H1 (cell line): ENCODE measurements around the gene GOLIM4. TPM values are rescaled to one million over a fixed set of nuclear protein-coding genes. Genes with fewer than 3 reads are reported as not detected.

ENCODE experiments used
- CTCF ChIA-PET: fragments of 300-600 bp; sonication (Branson Sonifier 250); formaldehyde crosslinking; loops from one replicate; lab custom pipeline; 2021; ENCODE audit not compliant: partially characterized antibody; lab: Charles Lee
- POLR2A ChIA-PET: fragments of 300-600 bp; sonication (Branson Sonifier 250); formaldehyde crosslinking; loops from one replicate; lab custom pipeline; 2021; ENCODE audit warnings: inconsistent platforms; ENCODE audit not compliant: partially characterized antibody; lab: Charles Lee
- DNase-seq, 2 experiments: peaks; one replicate each; pipeline versions ENCODE4 v3.0.0 to v3.0.0-alpha.2; 2010 to 2022; ENCODE audit warnings: low spot score in 2 of 2, low read depth in 1 of 2, mixed read lengths in 1 of 2
- FAIRE-seq: peaks from 2 replicates; lab custom pipeline; 2011; peaks lifted over from hg19 to GRCh38; lab: Jason Lieb, UNC
- H2AFZ ChIP-seq: 2 replicates; pipeline ENCODE4 v1.8.1; 2012; ENCODE audit warnings: low read length, inconsistent platforms
- H2AK5ac ChIP-seq: 2 replicates; pipeline ENCODE4 v1.6.1; 2013; ENCODE audit warnings: low read depth, low read length
- H2BK120ac ChIP-seq: replicated peaks from 2 replicates; pipeline ENCODE3; 2013; ENCODE audit warnings: low read depth, low read length, inconsistent platforms
- H2BK12ac ChIP-seq: 2 replicates; pipeline ENCODE4 v1.6.1; 2013; ENCODE audit warnings: low read depth, low read length
- H2BK15ac ChIP-seq: 2 replicates; pipeline ENCODE4 v1.6.1; 2013; ENCODE audit warnings: low read length
- H2BK20ac ChIP-seq: 2 replicates; pipeline ENCODE4 v1.6.1; 2013; ENCODE audit warnings: low read length
- H2BK5ac ChIP-seq: 2 replicates; pipeline ENCODE4 v1.6.1; 2013; ENCODE audit warnings: low read depth, low read length
- H3K14ac ChIP-seq: 2 replicates; pipeline ENCODE4 v1.6.1; 2013; ENCODE audit warnings: inconsistent platforms; ENCODE audit not compliant: insufficient read length
- H3K18ac ChIP-seq: 2 replicates; pipeline ENCODE4 v1.6.1; 2013; ENCODE audit warnings: low read length; ENCODE audit errors: extremely low read depth
- H3K23ac ChIP-seq: 2 replicates; pipeline ENCODE4 v1.6.1; 2013; ENCODE audit warnings: inconsistent platforms; ENCODE audit not compliant: insufficient read length
- H3K23me2 ChIP-seq: 2 replicates; pipeline ENCODE4 v1.6.1; 2013; ENCODE audit warnings: low read depth, low read length
- H3K27ac ChIP-seq: 2 replicates; pipeline ENCODE4 v1.6.1; 2011; ENCODE audit warnings: low read depth, low read length, inconsistent platforms
- H3K27me3 ChIP-seq, 4 experiments: replicated peaks in 1 of 4; 1 replicate in 1 of 4; 2 replicates in 3 of 4; pipeline versions ENCODE4 v1.6.1 to v1.8.1; 2011 to 2013; ENCODE audit warnings: low read length in 3 of 4, mild to moderate bottlenecking in 3 of 4, inconsistent platforms in 2 of 4, mixed read lengths in 2 of 4, moderate library complexity in 1 of 4; ENCODE audit not compliant: control insufficient read depth in 3 of 4, insufficient read depth in 3 of 4; ENCODE audit errors: extremely low read depth in 1 of 4
- H3K36me3 ChIP-seq, 4 experiments: 2 replicates each; pipeline versions ENCODE4 v1.6.1 to v1.8.1; 2011 to 2013; ENCODE audit warnings: mild to moderate bottlenecking in 4 of 4, low read length in 3 of 4, moderate library complexity in 2 of 4, control low read depth in 1 of 4, inconsistent platforms in 1 of 4; ENCODE audit not compliant: insufficient read depth in 4 of 4, control insufficient read depth in 2 of 4
- H3K4ac ChIP-seq: replicated peaks from 2 replicates; pipeline ENCODE3; 2013; ENCODE audit warnings: low read length, low read depth, mixed read lengths, inconsistent platforms; ENCODE audit not compliant: insufficient read length
- H3K4me1 ChIP-seq, 4 experiments: replicated peaks in 1 of 4; 1 replicate in 1 of 4; 2 replicates in 3 of 4; pipeline versions ENCODE4 v1.6.1 to v1.8.1; 2011 to 2013; ENCODE audit warnings: low read length in 3 of 4, inconsistent platforms in 2 of 4, mixed read lengths in 1 of 4; ENCODE audit not compliant: insufficient read depth in 4 of 4, control insufficient read depth in 3 of 4
- H3K4me2 ChIP-seq, 2 experiments: 2 replicates each; pipeline versions ENCODE4 v1.6.1 to v1.8.1; 2011 to 2013; ENCODE audit warnings: low read depth in 2 of 2, low read length in 2 of 2, control low read depth in 1 of 2, inconsistent platforms in 1 of 2, mild to moderate bottlenecking in 1 of 2; ENCODE audit not compliant: insufficient read depth in 1 of 2
- H3K4me3 ChIP-seq, 4 experiments: fragments of 200-600, 300-600 bp in 1 of 4; sonication (generic), shearing (Covaris generic), sonication (Bioruptor Twin) in 1 of 4; 2 replicates each; pipeline versions ENCODE4 v1.5.1 to v1.8.1; 2011 to 2016; ENCODE audit warnings: low read length in 4 of 4, low read depth in 3 of 4, control low read depth in 2 of 4, inconsistent platforms in 2 of 4, mild to moderate bottlenecking in 2 of 4, mixed read lengths in 1 of 4, moderate library complexity in 1 of 4; ENCODE audit not compliant: insufficient read depth in 2 of 4; ENCODE audit errors: extremely low read depth in 1 of 4
- H3K56ac ChIP-seq: replicated peaks from 2 replicates; pipeline ENCODE3; 2013; ENCODE audit warnings: low read depth, mild to moderate bottlenecking, mixed read lengths, low read length, inconsistent platforms; ENCODE audit not compliant: insufficient read length
- H3K79me1 ChIP-seq: 2 replicates; pipeline ENCODE4 v1.6.1; 2013; ENCODE audit warnings: low read depth, low read length, control low read depth
- H3K79me2 ChIP-seq, 2 experiments: 2 replicates each; pipeline versions ENCODE4 v1.6.1 to v1.8.1; 2012 to 2013; ENCODE audit warnings: low read length in 2 of 2, mild to moderate bottlenecking in 2 of 2, inconsistent platforms in 1 of 2; ENCODE audit not compliant: insufficient read depth in 2 of 2, control insufficient read depth in 1 of 2
- H3K9ac ChIP-seq, 4 experiments: replicated peaks in 1 of 4; 1 replicate in 1 of 4; 2 replicates in 3 of 4; pipeline versions ENCODE4 v1.6.1 to v1.8.1; 2011 to 2013; ENCODE audit warnings: low read depth in 3 of 4, low read length in 3 of 4, control low read depth in 2 of 4, mild to moderate bottlenecking in 2 of 4, moderate library complexity in 2 of 4, inconsistent platforms in 1 of 4; ENCODE audit errors: extremely low read depth in 1 of 4
- H3K9me3 ChIP-seq, 2 experiments: 2 replicates each; pipeline versions ENCODE4 v1.6.1 to v1.8.1; 2012 to 2013; ENCODE audit warnings: mild to moderate bottlenecking in 2 of 2, moderate library complexity in 2 of 2, control low read depth in 1 of 2, inconsistent platforms in 1 of 2, low read depth in 1 of 2, low read length in 1 of 2, mixed read lengths in 1 of 2; ENCODE audit not compliant: insufficient read depth in 2 of 2
- H4K20me1 ChIP-seq, 2 experiments: replicated peaks in 1 of 2; 2 replicates each; pipeline versions ENCODE3 to v1.8.1; 2011 to 2013; ENCODE audit warnings: inconsistent platforms in 2 of 2, low read length in 2 of 2, mild to moderate bottlenecking in 1 of 2; ENCODE audit not compliant: insufficient read depth in 2 of 2, control insufficient read depth in 1 of 2
- H4K5ac ChIP-seq: 2 replicates; pipeline ENCODE4 v1.6.1; 2013; ENCODE audit warnings: low read length, low read depth, mixed read lengths, inconsistent platforms; ENCODE audit not compliant: insufficient read length
- H4K8ac ChIP-seq: 2 replicates; pipeline ENCODE4 v1.8.0; 2013; ENCODE audit warnings: mild to moderate bottlenecking, moderate library complexity, low read length, inconsistent platforms; ENCODE audit not compliant: insufficient read depth; ENCODE audit errors: extremely low read depth
- H4K91ac ChIP-seq: replicated peaks from 2 replicates; pipeline ENCODE3; 2013; ENCODE audit warnings: low read length, mixed read lengths, inconsistent platforms; ENCODE audit not compliant: insufficient read length
- BACH1 ChIP-seq: IDR thresholded peaks from 2 replicates; pipeline ENCODE4 v1.6.1; 2012; ENCODE audit warnings: low read length, improper control_type of control experiment
- CTBP2 ChIP-seq: IDR thresholded peaks from 2 replicates; pipeline ENCODE4 v1.7.0; 2011; ENCODE audit warnings: borderline replicate concordance, mild to moderate bottlenecking, moderate library complexity, mixed read lengths, low read length; ENCODE audit not compliant: insufficient read depth, insufficient read length
- GABPA ChIP-seq: IDR thresholded peaks from 2 replicates; pipeline ENCODE4 v1.6.1; 2011; ENCODE audit warnings: mild to moderate bottlenecking, low read length, moderate library complexity, borderline replicate concordance; ENCODE audit not compliant: insufficient read depth
- POLR2A ChIP-seq, 2 experiments: IDR thresholded peaks; 1 replicate in 1 of 2; 2 replicates in 1 of 2; pipeline ENCODE4 v1.6.1; 2011; ENCODE audit warnings: low read depth in 2 of 2, low read length in 2 of 2, mild to moderate bottlenecking in 2 of 2; ENCODE audit errors: control extremely low read depth in 1 of 2
- RAD21 ChIP-seq, 2 experiments: IDR thresholded peaks in 1 of 2; conservative IDR thresholded peaks in 1 of 2; 2 replicates each; pipeline ENCODE4 v1.6.1; 2011; ENCODE audit warnings: low read depth in 2 of 2, low read length in 2 of 2, improper control_type of control experiment in 1 of 2, inconsistent platforms in 1 of 2, mild to moderate bottlenecking in 1 of 2, moderate library complexity in 1 of 2
- RNF2 ChIP-seq: fragments of 200-900, 300-1000 bp; sonication (generic); IDR thresholded peaks from 2 replicates; pipeline ENCODE4 v1.7.1; 2016; ENCODE audit warnings: borderline replicate concordance, low read depth, mild to moderate bottlenecking, antibody characterized with exemption, low read length; ENCODE audit not compliant: poor library complexity, severe bottlenecking; ENCODE audit errors: missing control alignments
- SUZ12 ChIP-seq: fragments of 200-600 bp; sonication (generic); IDR thresholded peaks from 2 replicates; pipeline ENCODE4 v1.6.1; 2012; ENCODE audit warnings: mild to moderate bottlenecking, inconsistent platforms, low read length, moderate library complexity, mixed read lengths
- TAF1 ChIP-seq: IDR thresholded peaks from 2 replicates; pipeline ENCODE4 v1.6.1; 2011; ENCODE audit warnings: mild to moderate bottlenecking, low read depth, low read length
- TCF12 ChIP-seq: IDR thresholded peaks from 2 replicates; pipeline ENCODE4 v1.6.1; 2011; ENCODE audit warnings: low read depth, mild to moderate bottlenecking, low read length
- ZNF274 ChIP-seq: IDR thresholded peaks from 2 replicates; pipeline ENCODE4 v1.7.0; 2012; ENCODE audit warnings: low read length, borderline replicate concordance; ENCODE audit errors: extremely low read depth
- WGBS, 2 experiments: shearing (Covaris generic) in 1 of 2; methylation state at CpG; one replicate each; pipeline versions ENCODE4 v1.1.6 to v1.1.7; 2013 to 2015; ENCODE audit warnings: low lambda C conversion rate in 2 of 2, mixed read lengths in 2 of 2, inconsistent platforms in 1 of 2, low coverage in 1 of 2, missing lambda C conversion rate in 1 of 2; ENCODE audit not compliant: insufficient replicate concordance in 2 of 2, insufficient coverage in 1 of 2, insufficient read length in 1 of 2; ENCODE audit errors: extremely low coverage in 1 of 2, missing lambda C conversion rate in 1 of 2; 5-methylcytosine and 5-hydroxymethylcytosine counted together
- polyA plus RNA-seq, 7 experiments: library from polyadenylated mRNA; depleted of rRNA in 3 of 7; stranded (reverse) in 5 of 7; unstranded in 2 of 7; fragments of >200 nt in 5 of 7; fragments of 200-250 nt in 2 of 7; gene quantifications; 1 replicate in 5 of 7; 2 replicates in 1 of 7; 4 replicates in 1 of 7; pipeline versions ENCODE4 v1.2.1 to v1.2.3, GENCODE V29; 2011 to 2013; ENCODE audit warnings: missing spikeins in 2 of 7, mixed read lengths in 2 of 7
- total RNA-seq: library from RNA; stranded (reverse); fragmentation: NEBNext Ultra II Directional; extraction: Animal tissue kit (Norgen Biotek cat#: 25700); gene quantifications from 2 replicates; pipeline ENCODE4 v1.2.1, GENCODE V29; 2021

Gene GOLIM4
- total and polyA plus RNA-seq, 2 of the 8 experiments (the other 6 are each of a cell fraction or from before 2014, with no cell fraction given) = 5.6 to 29.7 TPM

DNA sequence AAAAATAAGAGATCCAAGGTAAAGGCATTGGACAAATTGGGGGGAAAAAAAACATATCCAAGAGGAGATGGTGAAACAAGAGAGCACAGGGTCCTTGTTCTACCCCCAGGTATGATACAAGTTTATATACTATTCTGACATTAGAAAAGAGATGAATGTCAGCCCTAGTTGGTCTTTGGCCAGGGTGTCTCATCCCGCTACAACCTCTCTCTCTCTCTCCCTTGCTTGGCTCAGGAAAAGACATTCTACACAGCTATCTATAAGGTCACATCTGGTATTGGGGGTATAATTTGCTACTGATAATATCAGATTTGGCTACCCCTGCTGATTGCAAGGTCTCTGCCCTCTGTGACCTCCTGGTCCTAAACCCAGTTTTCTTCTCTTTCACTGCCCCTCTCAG, 117.2 kb downstream of the GOLIM4 start:
- no peak overlapping the region for H3K4me3 ChIP-seq
- no peak overlapping the region for H2BK5ac ChIP-seq
- H3K4me1 ChIP-seq = no peaks in the 10 kb centered on the region
- H2BK12ac ChIP-seq = no peak overlapping the region
- no peak overlapping the region for H2BK20ac ChIP-seq
- H3K79me1 ChIP-seq = no peaks in the 10 kb centered on the region
- H2BK15ac ChIP-seq = no peak overlapping the region
- no peaks in the 10 kb centered on the region for H4K20me1 ChIP-seq
- no peak overlapping the region for H4K5ac ChIP-seq
- FAIRE-seq (no peak), DNase-seq (no peak)
- no peak overlapping the region for H3K9ac ChIP-seq
- CTCF ChIA-PET = no interaction called here
- no peak overlapping the region for H3K23ac ChIP-seq
- H4K8ac ChIP-seq = no peak overlapping the region
- WGBS, 2 experiments = 100% methylated on average over 1 of the region's 1 CpG; no CpG with 5 or more reads in 1 of the 2 experiments
- H4K91ac ChIP-seq = no peak overlapping the region
- H3K27me3 ChIP-seq = no peaks in the 10 kb centered on the region
- H3K56ac ChIP-seq = no peak overlapping the region
- H3K36me3 ChIP-seq = no peaks in the 10 kb centered on the region
- no peak overlapping the region for H2AK5ac ChIP-seq
- no peak overlapping the region for H3K14ac ChIP-seq
- H2BK120ac ChIP-seq = no peak overlapping the region
- no peak overlapping the region for H3K4me2 ChIP-seq
- no peak overlapping the region for H3K27ac ChIP-seq
- H3K9me3 ChIP-seq = no peaks in the 10 kb centered on the region
- TF ChIP-seq ZNF274 (no peak), SUZ12 (no peak), POLR2A (IDR thresholded peaks at IDR 0.05; ENCODE audit: control extremely low read depth in 1 of 2, low read depth in 2 of 2, low read length in 2 of 2) (no peak), RNF2 (no peak), CTBP2 (no peak), RAD21 (IDR thresholded peaks at IDR 0.05 in 1 of 2, conservative IDR thresholded peaks at IDR 0.05 in 1 of 2; ENCODE audit: low read depth in 2 of 2, low read length in 2 of 2) (no peak), TAF1 (no peak), TCF12 (no peak), BACH1 (no peak), GABPA (no peak)
- H3K79me2 ChIP-seq = no peaks in the 10 kb centered on the region
- POLR2A ChIA-PET = no interaction called here
- H3K4ac ChIP-seq = no peak overlapping the region
- no peak overlapping the region for H3K18ac ChIP-seq
- H2AFZ ChIP-seq = no peak overlapping the region
- H3K23me2 ChIP-seq = no peaks in the 10 kb centered on the region
